ENCODE data around the gene TMEM258. TPM values are rescaled to one million over a fixed set of nuclear protein-coding genes. Genes with fewer than 3 reads are reported as not detected.

Gene TMEM258
- polyA plus RNA-seq, 5 donors = 132 to 212 (median 171) TPM

DNA sequence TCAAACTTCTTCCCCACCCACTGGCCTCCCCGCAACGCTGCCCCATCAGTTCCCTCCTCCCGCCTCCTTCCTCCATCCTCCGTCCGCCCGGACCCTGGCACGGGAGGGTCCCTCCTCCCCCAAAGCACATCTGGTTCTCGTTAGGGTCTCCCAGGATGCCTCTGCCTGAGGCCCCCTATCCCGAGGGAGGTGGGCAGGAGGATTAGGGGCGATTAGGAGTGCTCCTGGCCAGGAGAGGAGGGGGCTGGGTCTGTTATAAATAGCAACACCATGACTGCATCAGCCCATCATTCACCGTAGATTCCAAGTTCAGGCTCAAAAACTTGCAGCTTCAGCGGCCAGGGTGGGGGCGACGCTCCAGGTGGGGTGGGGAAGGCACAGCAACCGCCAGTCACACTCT lies 29.6 kb downstream of the TMEM258 start:
- DNase-seq = no peak

DNA sequence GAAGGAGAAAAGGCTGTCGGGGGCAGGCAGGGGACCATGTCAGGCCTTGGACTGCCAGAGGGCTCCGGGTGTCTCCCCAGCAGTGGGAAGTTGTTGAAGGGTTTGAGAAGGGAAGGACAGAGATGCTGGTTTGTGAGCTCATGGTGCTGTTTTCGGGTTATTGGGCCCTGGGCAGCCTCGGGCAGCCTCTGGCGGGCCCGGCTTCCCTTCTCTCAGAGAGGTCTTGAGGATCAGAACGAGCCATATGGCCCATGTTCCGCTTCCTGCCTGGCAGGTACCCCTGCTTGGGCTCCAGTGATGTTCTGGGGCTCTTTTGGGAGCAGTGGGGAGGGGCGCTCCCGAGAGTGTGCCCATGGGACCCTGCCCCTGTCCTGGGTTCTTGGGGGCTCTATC lies 30.2 kb downstream of the TMEM258 start:
- no peak for DNase-seq

- DNase-seq = no peak
These were observed 30.8 kb downstream of the TMEM258 start for GRCh38 chr11:61761440-61762222.

GRCh38 chr11:61760946-61761345 lies 31.5 kb downstream of the TMEM258 start:
- no peak for DNase-seq

GRCh38 chr11:61757213-61757862 lies 35.1 kb downstream of the TMEM258 start:
- no peak for DNase-seq

GRCh38 chr11:61756452-61757212 lies 35.8 kb downstream of the TMEM258 start:
- no peak for DNase-seq

GRCh38 chr11:61756147-61756451 lies 36.3 kb downstream of the TMEM258 start:
- DNase-seq = no peak

GRCh38 chr11:61754534-61755482 lies 37.6 kb downstream of the TMEM258 start:
- DNase-seq = no peak

DNA sequence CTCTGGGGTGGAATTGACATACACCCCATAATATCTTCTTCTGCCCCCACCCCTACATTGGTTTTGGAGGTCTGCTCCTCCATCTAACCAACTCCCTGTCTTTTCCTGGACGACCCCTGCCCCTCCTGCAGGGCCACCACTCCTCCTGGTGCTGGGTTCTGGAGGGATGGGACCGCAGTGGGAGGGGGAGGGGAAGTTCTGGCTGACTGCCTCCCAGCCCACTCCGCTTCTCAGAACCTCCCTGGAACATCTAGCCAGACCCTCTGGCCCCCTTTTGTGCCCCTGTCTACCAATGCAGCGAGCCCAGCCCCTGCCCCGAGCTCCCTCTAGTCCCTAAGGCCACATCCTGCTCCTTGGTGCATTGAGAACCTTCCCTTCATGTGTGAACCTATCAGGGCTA lies 38.7 kb downstream of the TMEM258 start:
- no peak for DNase-seq

DNA sequence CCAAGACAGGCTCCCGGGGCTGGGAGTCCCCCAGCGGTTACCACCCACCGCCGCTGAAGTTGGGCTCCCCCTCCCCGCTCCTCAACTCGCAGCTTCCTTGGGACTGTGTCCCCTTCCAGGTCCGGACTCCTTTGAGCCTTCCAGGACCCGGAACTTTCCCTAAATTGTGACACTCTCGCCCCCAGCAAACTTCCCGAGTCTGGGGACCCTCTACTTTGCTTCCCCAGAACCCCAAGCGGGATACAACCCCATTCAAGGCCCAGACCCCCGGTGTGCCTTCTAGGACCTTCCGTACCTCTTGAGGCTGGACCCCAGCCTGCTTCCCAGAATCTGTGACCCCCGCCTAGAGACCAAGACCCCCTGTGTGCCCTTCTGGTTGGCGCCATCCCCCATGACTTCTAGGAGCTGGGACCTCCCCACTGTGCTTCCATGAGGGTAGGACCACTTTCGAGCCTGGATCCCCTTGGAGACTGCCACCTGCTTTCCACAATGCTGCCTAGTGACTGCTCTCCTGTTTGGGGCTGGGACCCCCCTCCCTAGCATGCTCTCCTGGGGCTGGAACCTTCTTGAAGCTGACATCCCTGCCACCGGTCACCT lies 39.4 kb downstream of the TMEM258 start:
- DNase-seq = no peak

DNA sequence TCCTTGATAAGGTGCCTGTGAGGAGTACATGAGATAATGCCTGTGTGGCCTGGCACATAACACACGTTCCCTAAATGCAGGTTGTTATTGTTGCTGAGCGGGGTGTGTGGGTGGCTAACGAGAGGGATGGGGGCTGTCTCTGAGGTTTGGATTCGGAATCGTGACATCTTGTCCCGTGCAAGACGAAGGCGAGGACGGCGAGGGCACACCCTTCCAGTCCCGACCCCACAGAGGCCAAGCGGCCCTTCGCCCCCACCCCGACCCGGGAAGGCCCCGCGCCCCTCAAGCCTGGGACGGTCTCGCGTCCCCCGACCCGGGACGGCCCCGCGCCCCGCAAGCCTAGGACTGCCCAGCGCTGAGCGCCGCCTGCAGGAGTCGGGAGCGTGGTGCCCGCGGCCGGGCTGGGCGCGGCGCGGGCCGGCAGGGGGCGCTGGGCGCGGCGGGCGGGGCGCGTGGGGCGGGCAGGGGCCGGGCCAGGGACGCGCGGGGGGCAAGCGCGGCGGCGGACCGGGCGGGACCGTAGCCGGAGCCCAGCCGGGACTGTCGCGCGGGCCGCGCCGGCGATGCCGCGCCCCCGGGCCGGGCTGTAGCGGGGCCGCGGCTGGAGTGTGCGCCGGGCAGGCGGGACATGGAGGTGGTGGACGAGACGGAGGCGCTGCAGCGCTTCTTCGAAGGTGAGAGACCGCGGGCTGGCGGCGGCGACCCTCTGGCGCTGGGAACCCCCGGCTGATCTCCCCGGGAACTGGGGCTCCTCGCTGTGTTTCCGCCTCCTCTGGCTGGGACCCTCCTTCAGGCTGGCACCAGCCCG lies 40.1 kb downstream of the TMEM258 start, which contains the start of gene MYRF:
TSS of gene MYRF (plus strand) at position 520 of the 808 bp plus-strand sequence. CDS start at position 629, 109 bp downstream.
- no peak for DNase-seq

- no peak for DNase-seq
These were observed 41.0 kb downstream of the TMEM258 start for GRCh38 chr11:61751384-61751783.

DNA sequence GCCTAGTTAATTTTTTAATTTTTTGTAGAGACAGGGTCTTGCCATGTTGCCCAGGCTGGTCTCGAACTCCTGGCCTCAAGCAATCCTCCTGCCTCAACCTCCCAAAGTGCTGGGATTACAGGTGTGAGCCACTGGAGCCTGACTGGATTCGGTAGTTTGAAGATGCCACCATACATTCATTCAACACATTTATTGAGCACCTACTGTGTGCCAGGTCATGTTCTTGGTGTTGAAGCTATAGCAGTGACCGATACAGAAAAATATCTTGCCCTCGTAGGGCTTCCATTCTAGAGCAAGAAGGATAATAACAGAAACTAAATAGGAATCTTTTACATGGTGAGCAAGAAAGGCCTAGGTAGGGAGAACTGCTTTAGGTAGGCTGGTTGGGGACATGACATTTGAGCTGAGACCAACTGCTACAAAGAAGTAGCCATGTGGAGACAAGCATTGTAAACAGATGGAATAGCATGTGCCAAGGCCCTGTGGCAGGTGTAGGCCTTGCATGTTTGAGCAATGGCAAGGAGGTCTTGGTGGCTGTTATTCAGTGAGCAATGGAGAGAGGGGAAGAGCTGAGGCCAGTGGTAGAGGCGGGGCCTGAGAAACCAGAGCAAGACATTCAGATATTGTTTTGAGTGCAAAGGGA lies 41.6 kb downstream of the TMEM258 start:
- DNase-seq = no peak

GRCh38 chr11:61749591-61750217 lies 42.7 kb downstream of the TMEM258 start:
- no peak for DNase-seq

GRCh38 chr11:61747967-61748285 lies 44.5 kb downstream of the TMEM258 start:
- DNase-seq = no peak

GRCh38 chr11:61747192-61747966 lies 45.0 kb downstream of the TMEM258 start:
- no peak for DNase-seq

GRCh38 chr11:61746442-61747191 lies 45.8 kb downstream of the TMEM258 start:
- DNase-seq = no peak

Measured in right lung (tissue), 5 donors.